OCI-M2 (cell line): ENCODE data around the gene AWAT1.
"Not testable (repeated sequence)": the region's sequence is repeated elsewhere in the genome, so short reads cannot be mapped to it uniquely, and the experiment has no call there.

Source experiments
- DNase-seq: peaks from one replicate; lab custom pipeline; 2025; ENCODE audit not compliant: unreplicated experiment; lab: John Stamatoyannopoulos, UW

AWAT1 gene

DNA sequence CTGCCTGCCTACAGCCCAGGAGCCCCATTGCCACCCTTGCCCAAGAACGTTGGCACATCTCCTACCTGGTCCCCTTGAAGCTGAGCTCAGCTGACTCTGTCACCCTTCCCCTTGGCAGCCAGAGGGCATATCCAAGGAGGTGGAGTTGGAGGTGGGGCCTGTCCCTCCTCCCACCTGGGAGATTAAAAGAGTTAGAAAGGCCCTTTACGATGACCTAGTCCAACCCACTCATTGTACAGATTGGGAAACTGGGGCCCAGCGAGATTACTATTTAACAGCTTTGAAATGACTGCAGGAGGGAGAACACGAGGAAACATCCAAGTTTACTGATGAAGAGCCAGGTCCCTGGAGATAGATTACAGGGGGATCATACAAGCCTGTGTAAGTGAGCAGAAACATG lies 25.6 kb downstream of the AWAT1 start, which contains the start of gene P2RY4:
P2RY4 (minus strand) TSS at position 101 of the 400 bp plus-strand sequence. CDS start 580 bp downstream, outside the sequence.
- DNase-seq = no peak

DNA sequence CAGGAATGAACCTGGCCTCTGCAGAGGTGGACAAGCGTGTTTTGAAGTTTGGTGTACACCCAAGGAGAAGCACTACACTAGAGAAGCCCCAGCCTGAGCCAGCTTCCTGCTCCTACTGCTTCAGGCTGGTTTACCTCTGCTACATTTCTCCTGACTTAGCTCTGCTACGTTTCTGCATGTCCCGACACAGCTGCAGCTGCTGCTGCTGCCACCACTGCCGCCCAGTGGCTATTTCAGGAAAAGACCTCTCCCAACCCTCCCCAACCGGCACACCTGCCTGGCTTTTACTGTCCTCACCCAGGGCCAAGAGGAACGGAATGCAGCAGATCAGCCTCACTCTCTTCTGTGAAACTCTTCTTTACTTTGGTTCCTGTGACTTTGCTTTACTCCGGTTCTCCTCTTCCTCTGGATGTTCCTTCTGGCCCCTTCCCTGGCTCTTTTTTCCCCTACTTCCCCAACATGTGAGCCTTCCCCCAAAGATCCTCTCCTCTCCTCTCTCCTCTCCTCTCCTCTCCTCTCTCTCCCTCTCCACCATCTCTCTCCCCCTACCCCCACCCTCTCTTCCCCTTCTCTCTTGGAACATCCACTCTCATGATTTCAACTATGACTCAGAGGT lies 28.6 kb downstream of the AWAT1 start:
- no peak for DNase-seq

GRCh38 chrX:70264784-70265183 lies 30.3 kb downstream of the AWAT1 start:
- no peak for DNase-seq

DNA sequence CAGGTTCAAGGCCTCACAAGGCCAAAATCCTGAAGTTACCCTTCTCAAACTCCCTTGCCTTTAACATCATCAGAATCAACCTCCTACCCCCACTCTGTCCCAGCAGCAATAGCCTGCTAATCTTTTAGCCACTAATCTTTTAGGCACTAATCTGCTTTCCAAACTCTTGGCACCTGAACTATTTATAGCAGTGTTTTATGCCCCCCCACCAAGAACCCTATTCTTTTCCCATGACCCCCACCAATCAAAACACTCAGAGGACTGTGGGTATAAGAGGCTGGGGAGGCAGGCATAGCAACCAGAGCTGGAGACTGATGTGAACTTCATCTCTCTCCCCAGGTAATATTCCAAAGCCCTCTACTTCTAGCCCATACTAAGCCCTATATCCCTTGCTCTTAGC lies 33.6 kb downstream of the AWAT1 start, which contains the start of gene ARR3:
ARR3 (plus strand) TSS at position 301 of the 400 bp plus-strand sequence. CDS start 1,052 bp downstream, outside the sequence.
- DNase-seq = no peak

GRCh38 chrX:70274029-70274428 lies 39.6 kb downstream of the AWAT1 start:
- DNase-seq = not testable (repeated sequence)

- no peak for DNase-seq
These were observed 44.6 kb downstream of the AWAT1 start for GRCh38 chrX:70279081-70279480.

DNA sequence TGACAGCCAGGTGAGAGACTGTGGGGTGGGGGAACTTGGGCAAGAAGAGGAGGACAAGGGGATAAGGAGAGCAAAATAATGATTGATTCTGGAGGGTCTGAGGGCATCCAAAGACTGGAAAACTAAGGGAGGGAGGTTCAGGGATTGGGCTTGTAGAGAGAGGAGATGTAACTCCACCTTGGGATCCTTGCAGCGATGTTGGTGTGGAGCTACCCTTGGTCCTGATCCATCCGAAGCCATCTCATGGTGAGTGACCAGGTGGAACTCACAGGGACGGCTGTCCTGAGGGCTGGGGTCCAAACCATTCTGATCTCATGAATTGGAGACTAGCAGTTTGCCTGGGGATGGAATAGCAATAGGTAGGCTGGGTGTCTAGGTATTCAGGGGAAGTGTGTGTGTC lies 46.1 kb downstream of the AWAT1 start:
- no peak for DNase-seq

DNA sequence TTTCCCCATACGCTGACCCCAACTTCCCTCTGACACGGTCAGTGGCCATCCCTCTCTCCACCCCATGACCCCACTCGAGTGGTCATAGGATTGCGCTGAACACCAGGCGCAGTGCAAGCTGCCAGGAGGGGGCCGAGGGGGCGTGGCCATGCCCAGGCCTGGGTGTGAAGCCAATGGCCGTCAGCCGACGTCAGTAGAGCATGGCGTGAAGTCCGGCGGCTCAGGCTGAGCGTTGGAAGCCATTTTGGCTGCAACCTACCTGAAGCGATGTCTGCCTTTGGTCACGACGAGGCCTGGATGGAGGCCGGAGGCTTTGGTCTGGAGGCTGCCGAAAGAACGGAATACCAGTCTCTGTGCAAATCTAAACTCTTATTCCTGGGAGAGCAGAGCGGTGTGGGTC lies 47.5 kb downstream of the AWAT1 start, which contains the start of gene RAB41:
RAB41 (plus strand) TSS at position 222 of the 400 bp plus-strand sequence; CDS start at position 268, 46 bp downstream.
- no peak for DNase-seq

DNA sequence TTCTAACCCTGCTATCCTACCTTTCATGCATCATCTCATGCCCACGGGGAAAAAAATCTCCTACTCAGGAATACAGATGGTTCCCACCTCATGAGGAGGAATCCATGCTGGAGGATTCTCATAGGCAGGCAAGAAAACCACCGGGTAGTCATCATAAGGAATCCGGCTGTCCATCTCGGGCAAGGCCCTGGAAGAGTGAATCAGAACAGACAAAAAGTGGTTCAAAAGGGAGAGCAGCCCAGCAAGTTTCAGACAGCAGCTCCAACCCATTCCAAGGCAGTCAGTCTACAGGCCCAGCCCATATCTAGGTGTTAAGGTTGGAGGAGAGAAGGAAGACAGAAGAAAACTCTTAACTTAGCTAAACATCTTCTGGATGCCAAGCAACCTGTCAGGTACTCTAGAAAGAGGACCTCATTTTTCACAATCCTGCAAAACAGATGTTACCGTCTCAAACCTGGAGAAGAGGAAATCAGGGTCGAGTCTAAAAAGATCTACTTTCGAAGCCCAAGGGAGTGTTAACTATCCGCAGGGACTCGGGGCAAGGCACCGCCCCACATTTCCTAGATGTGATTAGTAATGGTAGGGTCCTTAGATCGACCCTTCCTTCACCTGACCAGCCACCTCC lies 54.8 kb downstream of the AWAT1 start:
- no peak for DNase-seq
